WERI-Rb-1 (cell line): ENCODE results near the gene ATP6AP2.
"Not testable (repeated sequence)": the region's sequence is repeated elsewhere in the genome, so short reads cannot be mapped to it uniquely, and the experiment has no call there.

Source experiments
- DNase-seq: peaks from one replicate; pipeline ENCODE4 v3.0.0-alpha.2; 2020
- H3K27ac ChIP-seq: fragments of 250-450 bp; sonication (Bioruptor Pico); 2 replicates; pipeline ENCODE4 v1.5.1; 2020; ENCODE audit warnings: mild to moderate bottlenecking, moderate library complexity
- H3K27me3 ChIP-seq: fragments of 250-450 bp; sonication (Bioruptor Pico); 2 replicates; pipeline ENCODE4 v1.5.1; 2021; ENCODE audit warnings: mild to moderate bottlenecking, low read depth, moderate library complexity; ENCODE audit not compliant: insufficient read depth, severe bottlenecking
- H3K36me3 ChIP-seq: fragments of 250-450 bp; sonication (Bioruptor Pico); 2 replicates; pipeline ENCODE4 v1.5.1; 2020; ENCODE audit warnings: mild to moderate bottlenecking, moderate library complexity
- H3K4me3 ChIP-seq: 2 replicates; pipeline ENCODE4 v1.5.1; 2011; ENCODE audit warnings: low read depth, mild to moderate bottlenecking, control low read depth, low read length
- H3K9me3 ChIP-seq: fragments of 250-450 bp; sonication (Bioruptor Pico); 2 replicates; pipeline ENCODE4 v1.5.1; 2021; ENCODE audit warnings: mild to moderate bottlenecking, moderate library complexity; ENCODE audit not compliant: severe bottlenecking
- CTCF ChIP-seq: IDR thresholded peaks from 2 replicates; pipeline ENCODE4 v1.5.1; 2011; ENCODE audit warnings: low read depth, mild to moderate bottlenecking, control low read depth, inconsistent platforms, low read length

The ATP6AP2 gene

GRCh38 chrX:40570346-40571093 lies 10.2 kb upstream of the ATP6AP2 start:
- TF ChIP-seq CTCF = no peak
- Histone ChIP-seq H3K27me3 (no peaks in the 10 kb centered on the region), H3K9me3 (no peaks in the 10 kb centered on the region), H3K4me3 (no peak overlapping the region), H3K36me3 (no peaks in the 10 kb centered on the region), H3K27ac (no peak overlapping the region)
- DNase-seq = no peak

- not testable (repeated sequence) for H3K36me3 ChIP-seq, H3K9me3 ChIP-seq, H3K4me3 ChIP-seq, DNase-seq, H3K27ac ChIP-seq, H3K27me3 ChIP-seq
These were observed 9.6 kb upstream of the ATP6AP2 start for GRCh38 chrX:40571164-40571563.

DNA sequence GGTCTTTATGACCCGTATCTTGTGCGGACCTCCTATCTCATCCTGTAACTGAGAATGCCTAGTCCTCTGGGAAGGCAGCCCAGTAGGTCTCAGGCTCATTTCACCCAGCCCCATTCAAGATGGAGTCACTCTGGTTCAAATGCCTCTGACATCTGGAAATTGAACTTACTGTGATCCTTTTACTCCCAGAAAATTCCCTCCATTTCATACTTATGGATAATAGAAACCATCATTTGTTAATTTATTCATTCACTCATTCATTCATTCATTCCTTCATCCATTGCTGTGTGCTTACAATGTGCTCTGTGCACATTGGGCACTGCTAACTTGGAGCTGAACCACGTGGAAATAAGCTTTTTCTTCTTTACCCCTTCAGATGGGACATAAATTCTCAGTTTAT lies 9.2 kb upstream of the ATP6AP2 start:
- Histone ChIP-seq H3K9me3 (no peaks in the 10 kb centered on the region), H3K27ac (no peak overlapping the region), H3K36me3 (no peaks in the 10 kb centered on the region), H3K4me3 (no peak overlapping the region), H3K27me3 (no peaks in the 10 kb centered on the region)
- no peak for DNase-seq
- TF ChIP-seq CTCF = no peak

- Histone ChIP-seq H3K4me3 (no peak overlapping the region), H3K36me3 (no peaks in the 10 kb centered on the region), H3K27me3 (no peaks in the 10 kb centered on the region), H3K27ac (no peak overlapping the region), H3K9me3 (no peaks in the 10 kb centered on the region)
- peak; percentile 73 for TF ChIP-seq CTCF
- DNase-seq = peak; percentile 44
These were observed 7.0 kb upstream of the ATP6AP2 start for GRCh38 chrX:40573763-40574162.

DNA sequence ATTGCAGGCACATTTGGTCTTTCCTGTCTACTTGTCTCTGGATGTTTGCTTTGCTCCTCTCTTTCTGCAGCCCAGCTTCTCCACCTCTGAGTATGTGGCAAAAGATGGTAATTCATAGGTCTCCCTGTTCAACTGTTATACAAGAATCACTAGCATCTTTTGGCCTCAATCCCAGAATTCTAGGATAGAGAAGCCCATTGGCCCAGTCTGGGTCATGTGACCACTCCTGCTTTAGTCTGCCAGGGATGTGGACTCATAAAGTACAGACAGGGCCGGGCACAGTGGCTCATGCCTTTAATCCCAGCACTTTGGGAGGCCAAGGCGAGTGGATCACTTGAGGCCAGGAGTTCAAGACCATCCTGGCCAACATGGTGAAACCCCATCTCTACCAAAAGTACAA lies 5.4 kb upstream of the ATP6AP2 start:
- not testable (repeated sequence) for H3K36me3 ChIP-seq, H3K4me3 ChIP-seq, H3K27me3 ChIP-seq, H3K27ac ChIP-seq, DNase-seq, H3K9me3 ChIP-seq

GRCh38 chrX:40576291-40576690 lies 4.5 kb upstream of the ATP6AP2 start:
- no peak overlapping the region for H3K4me3 ChIP-seq
- H3K9me3 ChIP-seq = no peaks in the 10 kb centered on the region
- H3K36me3 ChIP-seq = no peaks in the 10 kb centered on the region
- TF ChIP-seq CTCF = no peak
- H3K27ac ChIP-seq = no peak overlapping the region
- no peak for DNase-seq
- H3K27me3 ChIP-seq = no peaks in the 10 kb centered on the region
